HG03469 (cell line): ENCODE data around the gene ADAMTS18.
A peak's percentile ranks its signal among the peaks of the same experiment; 100 is the strongest.
"Not testable (repeated sequence)": the region's sequence is repeated elsewhere in the genome, so short reads cannot be mapped to it uniquely, and the experiment has no call there.

Experiments used
- ATAC-seq: cut with Tn5 transposase; IDR thresholded peaks from one replicate; pipeline ENCODE4 v1.9.1; 2021; ENCODE audit warnings: mild to moderate bottlenecking, moderate library complexity, moderate number of reproducible peaks; ENCODE audit not compliant: unreplicated experiment

ADAMTS18 gene

GRCh38 chr16:77297996-77298395 is 136.8 kb downstream of the ADAMTS18 start:
- ATAC-seq, result no peak

GRCh38 chr16:77295896-77296295 is 138.9 kb downstream of the ADAMTS18 start:
- ATAC-seq, result no peak

GRCh38 chr16:77290451-77291115 is 144.3 kb downstream of the ADAMTS18 start:
- no peak for ATAC-seq

GRCh38 chr16:77289331-77289809 is 145.5 kb downstream of the ADAMTS18 start:
- ATAC-seq, result no peak

- ATAC-seq, result no peak
Measured at GRCh38 chr16:77288222-77288621, 146.6 kb downstream of the ADAMTS18 start.

GRCh38 chr16:77285676-77286075 is 149.2 kb downstream of the ADAMTS18 start:
- no peak for ATAC-seq

- no peak for ATAC-seq
Measured at GRCh38 chr16:77282345-77282744, 152.5 kb downstream of the ADAMTS18 start.

- ATAC-seq, result not testable (repeated sequence)
Measured at GRCh38 chr16:77279316-77279715, 155.5 kb downstream of the ADAMTS18 start.

GRCh38 chr16:77277571-77277970 is 157.3 kb downstream of the ADAMTS18 start:
- ATAC-seq, result no peak

GRCh38 chr16:77277141-77277540 is 157.7 kb downstream of the ADAMTS18 start:
- ATAC-seq, result no peak

GRCh38 chr16:77276661-77277060 is 158.2 kb downstream of the ADAMTS18 start:
- no peak for ATAC-seq

GRCh38 chr16:77275303-77275702 is 159.5 kb downstream of the ADAMTS18 start:
- ATAC-seq, result not testable (repeated sequence)

GRCh38 chr16:77273815-77274214 is 161.0 kb downstream of the ADAMTS18 start:
- no peak for ATAC-seq

- no peak for ATAC-seq
Measured at GRCh38 chr16:77271532-77272426, 163.1 kb downstream of the ADAMTS18 start.

- not testable (repeated sequence) for ATAC-seq
Measured at GRCh38 chr16:77266185-77266584, 168.6 kb downstream of the ADAMTS18 start.

GRCh38 chr16:77262971-77263370 is 171.9 kb downstream of the ADAMTS18 start:
- ATAC-seq, result no peak

- ATAC-seq, result no peak
Measured at GRCh38 chr16:77250400-77250799, 184.4 kb downstream of the ADAMTS18 start.

GRCh38 chr16:77246150-77246549 is 188.7 kb downstream of the ADAMTS18 start:
- ATAC-seq, result no peak

- ATAC-seq, result not testable (repeated sequence)
Measured at GRCh38 chr16:77242471-77242870, 192.4 kb downstream of the ADAMTS18 start.

GRCh38 chr16:77238593-77238992 is 196.2 kb downstream of the ADAMTS18 start:
- no peak for ATAC-seq

- ATAC-seq, result peak; percentile 98
Measured at GRCh38 chr16:77236063-77236511, 198.7 kb downstream of the ADAMTS18 start.

GRCh38 chr16:77234611-77235010 is 200.2 kb downstream of the ADAMTS18 start:
- ATAC-seq, result no peak
